ENCODE data around the gene C1orf159. TPM values are rescaled to one million over a fixed set of nuclear protein-coding genes. Genes with fewer than 3 reads are reported as not detected.

The C1orf159 gene
- total and polyA plus RNA-seq, 2 of the 8 experiments (the other 6 are each of a cell fraction or from before 2014, with no cell fraction given): 10.0 to 10.9 TPM

DNA sequence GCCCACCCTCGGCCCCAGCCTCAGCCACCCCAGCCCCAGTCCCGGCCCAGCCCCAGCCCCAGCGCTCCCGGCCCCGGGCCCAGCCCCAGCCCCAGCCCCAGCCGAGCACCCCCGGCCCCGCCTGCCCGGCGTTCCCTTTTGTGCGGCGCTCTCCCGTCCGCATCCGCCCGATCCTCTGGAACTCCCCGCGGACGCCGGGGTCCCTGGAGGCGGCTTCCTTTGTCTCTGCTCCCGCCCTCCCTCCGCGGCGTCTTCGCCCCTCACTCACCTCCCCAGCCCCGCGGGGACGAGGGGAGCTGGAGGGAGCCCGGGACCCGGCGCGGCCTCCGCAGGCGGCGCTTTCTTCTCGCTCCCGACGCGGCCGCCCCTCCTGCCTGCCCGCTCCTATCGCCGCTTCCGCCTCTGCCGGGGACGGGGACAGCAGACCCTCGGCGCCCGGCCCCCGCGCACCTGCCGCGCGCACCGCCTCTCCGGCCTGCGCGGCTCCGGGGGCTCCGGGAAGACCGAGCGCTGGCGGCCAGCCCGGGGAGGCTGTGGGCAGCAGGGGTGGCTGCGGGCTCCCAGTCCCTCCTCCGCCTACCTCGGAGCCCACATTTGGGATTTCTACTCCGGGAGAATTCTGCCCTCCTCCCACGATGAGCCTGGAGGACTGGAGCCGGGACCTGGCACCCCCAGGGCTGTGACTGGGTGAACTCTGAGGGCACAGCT lies 82.0 kb downstream of the C1orf159 start:
- DNase-seq (ENCODE audit: low read depth in 1 of 2, low spot score in 2 of 2): no peak
- WGBS, 2 experiments (ENCODE audit: extremely low coverage in 1 of 2, insufficient coverage in 1 of 2, insufficient read length in 1 of 2, insufficient replicate concordance in 2 of 2, low coverage in 1 of 2, low lambda C conversion rate in 2 of 2, missing lambda C conversion rate in 1 of 2): 2% methylated on average over 22 of the region's 71 CpGs; no CpG with 5 or more reads in 1 of the 2 experiments

More for the DNA sequence above, 82.0 kb downstream of the C1orf159 start:
- Histone ChIP-seq H3K18ac (ENCODE audit: extremely low read depth, low read length) (no peak overlapping the region; the same call in 1 of the 2 replicates), H3K23me2 (ENCODE audit: low read depth, low read length) (peaks cover 8% of the 10 kb centered on the region), H3K79me1 (ENCODE audit: low read depth, low read length) (peaks cover 4% of the 10 kb centered on the region), H3K79me2 (ENCODE audit: control insufficient read depth in 1 of 2, insufficient read depth in 2 of 2, low read length in 2 of 2) (no peaks in the 10 kb centered on the region), H3K27ac (ENCODE audit: low read depth, low read length) (no peak overlapping the region), H3K9me3 (ENCODE audit: insufficient read depth in 2 of 2, low read depth in 1 of 2, low read length in 1 of 2) (no peaks in the 10 kb centered on the region), H4K5ac (ENCODE audit: insufficient read length, low read depth, low read length) (no peak overlapping the region), H2BK15ac (ENCODE audit: low read length) (no peak overlapping the region), H3K27me3 (replicated peaks in 1 of 4; ENCODE audit: control insufficient read depth in 3 of 4, extremely low read depth in 1 of 4, insufficient read depth in 3 of 4, low read length in 3 of 4) (peaks cover 0 to 25% (median 20%) of the 10 kb centered on the region in 4 experiments; a peak in 5 of 7 replicates), H2BK120ac (replicated peaks; ENCODE audit: low read depth, low read length) (no peak overlapping the region), H3K23ac (ENCODE audit: insufficient read length) (no peak overlapping the region), H2BK20ac (ENCODE audit: low read length) (no peak overlapping the region), H2BK12ac (ENCODE audit: low read depth, low read length) (no peak overlapping the region), H2AFZ (ENCODE audit: low read length) (no peak overlapping the region), H4K20me1 (replicated peaks in 1 of 2; ENCODE audit: control insufficient read depth in 1 of 2, insufficient read depth in 2 of 2, low read length in 2 of 2) (peaks cover 38 to 55% of the 10 kb centered on the region in 2 experiments), H3K14ac (ENCODE audit: insufficient read length) (no peak overlapping the region), H4K91ac (replicated peaks; ENCODE audit: insufficient read length, low read length) (no peak overlapping the region), H3K56ac (replicated peaks; ENCODE audit: insufficient read length, low read depth, low read length) (no peak overlapping the region), H3K9ac (replicated peaks in 1 of 4; ENCODE audit: extremely low read depth in 1 of 4, low read depth in 3 of 4, low read length in 3 of 4) (peak overlapping the region in 2 of 4 experiments; percentile 22 to 67; a peak in 3 of 7 replicates), H3K4ac (replicated peaks; ENCODE audit: insufficient read length, low read depth, low read length) (no peak overlapping the region), H3K36me3 (ENCODE audit: control insufficient read depth in 2 of 4, insufficient read depth in 4 of 4, low read length in 3 of 4) (peaks cover 0 to 7% (median 0%) of the 10 kb centered on the region in 4 experiments; a peak in 2 of 8 replicates), H4K8ac (ENCODE audit: extremely low read depth, insufficient read depth, low read length) (peak overlapping the region; percentile 25; the same call in 1 of the 2 replicates), H3K4me3 (ENCODE audit: extremely low read depth in 1 of 4, insufficient read depth in 2 of 4, low read depth in 3 of 4, low read length in 4 of 4) (peak overlapping the region; percentile 36 to 67 (median 38)), H2BK5ac (ENCODE audit: low read depth, low read length) (no peak overlapping the region), H3K4me2 (ENCODE audit: insufficient read depth in 1 of 2, low read depth in 2 of 2, low read length in 2 of 2) (peak overlapping the region; percentile 49 to 88; a peak in 3 of 4 replicates), H2AK5ac (ENCODE audit: low read depth, low read length) (no peak overlapping the region), H3K4me1 (replicated peaks in 1 of 4; ENCODE audit: control insufficient read depth in 3 of 4, insufficient read depth in 4 of 4, low read length in 3 of 4) (peaks cover 0 to 23% (median 11%) of the 10 kb centered on the region in 4 experiments; a peak in 6 of 7 replicates)
- ChIA-PET CTCF (ENCODE audit: partially characterized antibody) (interaction anchor here (0.5 to 4.5 kb wide), 10 partner anchors 10 to 246 kb away, joined by 3 to 60 read pairs (median 4); partner anchors contain the start of genes ISG15 and PERM1), POLR2A (ENCODE audit: partially characterized antibody) (interaction anchor here (0.7 to 10.9 kb wide), 15 partner anchors 10 to 147 kb away, joined by 3 to 245 read pairs (median 4); partner anchors contain the start of genes AGRN, HES4 and ISG15)
- FAIRE-seq: no peak
- 0 out of 2 replicates have a peak, but pooled peaks have one; percentile 9 for TF ChIP-seq PHF8 (conservative IDR thresholded peaks at IDR 0.05; ENCODE audit: low read depth, low read length)
- TF ChIP-seq EZH2 (IDR thresholded peaks at IDR 0.05; ENCODE audit: low read depth, low read length, severe bottlenecking): no peak
- TF ChIP-seq ASH2L (IDR thresholded peaks at IDR 0.05; ENCODE audit: low read length): peak; percentile 30

All from H1 (cell line).